22Rv1 (cell line): ENCODE measurements around the gene BCAT1.

Experiments
- ZFX ChIP-seq: fragments of 450-650 bp; IDR thresholded peaks from 2 replicates; pipeline ENCODE4 v1.6.1; 2017; ENCODE audit warnings: antibody characterized with exemption, borderline replicate concordance
- TF ChIP-seq, protein P1 (sequence below): fragments of 450-650 bp; IDR thresholded peaks from 2 replicates; pipeline ENCODE4 v1.5.1; 2017; ENCODE audit warnings: mild to moderate bottlenecking

DNA sequence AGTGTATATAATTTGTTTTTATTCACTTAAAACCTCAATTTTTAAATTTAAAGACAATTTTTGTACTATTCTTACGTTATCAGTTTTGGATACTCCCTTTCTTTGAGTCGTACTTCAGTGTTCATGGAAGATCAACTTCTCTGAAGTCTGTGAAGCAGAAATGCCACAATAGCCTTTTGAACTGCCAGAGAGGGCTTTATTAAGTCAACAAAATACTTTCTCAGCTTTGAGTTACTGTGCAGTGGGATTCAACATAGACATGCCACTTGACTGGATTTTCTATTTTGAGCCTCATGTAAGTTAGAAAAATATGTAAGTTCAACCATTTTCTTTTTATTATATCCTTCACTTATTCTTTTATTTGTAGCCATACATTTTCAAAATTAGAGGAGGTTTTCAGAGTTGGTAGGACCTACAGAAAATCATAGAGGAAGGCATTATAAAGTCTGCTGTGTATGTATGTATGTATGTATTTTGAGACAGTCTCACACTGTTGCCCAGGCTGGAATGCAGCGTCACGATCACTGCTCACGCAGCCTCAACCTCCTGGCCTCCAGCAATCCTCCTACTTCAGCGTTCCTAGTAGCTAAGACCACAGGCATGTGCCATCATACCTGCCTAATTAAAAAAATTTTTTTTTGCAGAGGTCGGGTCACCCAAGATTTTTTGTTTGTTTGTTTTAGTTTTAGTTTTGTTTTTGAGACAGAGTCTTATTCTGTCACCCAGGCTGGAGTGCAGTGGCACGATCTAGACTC is 31.3 kb upstream of the BCAT1 start:
- TF ChIP-seq, protein P1, sequence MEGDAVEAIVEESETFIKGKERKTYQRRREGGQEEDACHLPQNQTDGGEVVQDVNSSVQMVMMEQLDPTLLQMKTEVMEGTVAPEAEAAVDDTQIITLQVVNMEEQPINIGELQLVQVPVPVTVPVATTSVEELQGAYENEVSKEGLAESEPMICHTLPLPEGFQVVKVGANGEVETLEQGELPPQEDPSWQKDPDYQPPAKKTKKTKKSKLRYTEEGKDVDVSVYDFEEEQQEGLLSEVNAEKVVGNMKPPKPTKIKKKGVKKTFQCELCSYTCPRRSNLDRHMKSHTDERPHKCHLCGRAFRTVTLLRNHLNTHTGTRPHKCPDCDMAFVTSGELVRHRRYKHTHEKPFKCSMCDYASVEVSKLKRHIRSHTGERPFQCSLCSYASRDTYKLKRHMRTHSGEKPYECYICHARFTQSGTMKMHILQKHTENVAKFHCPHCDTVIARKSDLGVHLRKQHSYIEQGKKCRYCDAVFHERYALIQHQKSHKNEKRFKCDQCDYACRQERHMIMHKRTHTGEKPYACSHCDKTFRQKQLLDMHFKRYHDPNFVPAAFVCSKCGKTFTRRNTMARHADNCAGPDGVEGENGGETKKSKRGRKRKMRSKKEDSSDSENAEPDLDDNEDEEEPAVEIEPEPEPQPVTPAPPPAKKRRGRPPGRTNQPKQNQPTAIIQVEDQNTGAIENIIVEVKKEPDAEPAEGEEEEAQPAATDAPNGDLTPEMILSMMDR: no peak
- TF ChIP-seq ZFX: no peak
